ENCODE measurements around the gene HMGB2. TPM values are rescaled to one million over a fixed set of nuclear protein-coding genes. Genes with fewer than 3 reads are reported as not detected.

The HMGB2 gene
- total and polyA plus RNA-seq, 4 experiments from 2014 or later = 110 to 255 (median 156) TPM

- Histone ChIP-seq H3K27ac (ENCODE audit: low read depth, low read length) (peak overlapping the region; percentile 68), H3K36me3 (ENCODE audit: insufficient read depth, low read length) (no peaks in the 10 kb centered on the region), H3K9me3 (ENCODE audit: control insufficient read depth in 1 of 2, low read length in 2 of 2) (no peaks in the 10 kb centered on the region), H3K4me1 (ENCODE audit: insufficient read depth, low read length) (peaks cover 39% of the 10 kb centered on the region), H3K27me3 (ENCODE audit: insufficient read depth, low read length) (no peaks in the 10 kb centered on the region), H3K4me3 (ENCODE audit: low read length in 2 of 2) (peak overlapping the region; percentile 34 to 95)
- Mint-ChIP-seq H3K9me3 (no peaks in the 10 kb centered on the region), H3K4me1 (peaks cover 11 to 38% (median 25%) of the 10 kb centered on the region in 4 donors), H3K4me3 (peak overlapping the region; percentile 93 to 99 (median 95)), H3K27ac (peak overlapping the region; percentile 81 to 95 (median 89)), H3K36me3 (peaks cover 0 to 13% of the 10 kb centered on the region in 2 donors), H3K27me3 (no peaks in the 10 kb centered on the region)
- ChIA-PET POLR2A (ENCODE audit: partially characterized antibody) (interaction anchor here (0.7 to 7.7 kb wide), 8 partner anchors 26 to 912 kb away, joined by 3 to 375 read pairs (median 8); partner anchors contain the start of genes CEP44, FBXO8, GALNT7 and HMGB2), CTCF (ENCODE audit: partially characterized antibody) (interaction anchor here (0.8 to 8.9 kb wide), 7 partner anchors 14 to 70 kb away, joined by 3 to 72 read pairs (median 4); partner anchors contain the start of gene HMGB2)
- DNase-seq = peak; percentile 40 to 62 (median 48)
- intact Hi-C loops (cut with micrococcal nuclease) = loop anchor here (2.0 to 5.0 kb wide), 2 partner anchors 46 to 123 kb away; no protein-coding TSS in a partner anchor
Measured at GRCh38 chr4:173371292-173372192, 37.4 kb upstream of the HMGB2 start.

- H3K27ac Mint-ChIP-seq = peak within 1 kb of the TSS; percentile 81 to 97 (median 96)
- peaks cover 14 to 41% (median 29%) of the 10 kb centered on the region in 4 donors for H3K4me1 Mint-ChIP-seq
- CTCF ChIA-PET (ENCODE audit: partially characterized antibody) = interaction anchor here (2.2 to 8.9 kb wide), 3 partner anchors 38 to 52 kb away, joined by 8 to 72 read pairs (median 26); partner anchors contain the start of gene HMGB2
- no peaks in the 10 kb centered on the region for H3K27me3 Mint-ChIP-seq
- peaks cover 0 to 13% of the 10 kb centered on the region in 2 donors for H3K36me3 Mint-ChIP-seq
- Histone ChIP-seq H3K4me3 (ENCODE audit: low read length in 2 of 2) (peak within 1 kb of the TSS; percentile 93 to 95), H3K9me3 (ENCODE audit: control insufficient read depth in 1 of 2, low read length in 2 of 2) (no peaks in the 10 kb centered on the region), H3K36me3 (ENCODE audit: insufficient read depth, low read length) (no peaks in the 10 kb centered on the region), H3K4me1 (ENCODE audit: insufficient read depth, low read length) (peaks cover 47% of the 10 kb centered on the region), H3K27ac (ENCODE audit: low read depth, low read length) (peak within 1 kb of the TSS; percentile 68), H3K27me3 (ENCODE audit: insufficient read depth, low read length) (no peaks in the 10 kb centered on the region)
- peak within 1 kb of the TSS; percentile 98 to 100 (median 99) for H3K4me3 Mint-ChIP-seq
- intact Hi-C loops (cut with micrococcal nuclease) = loop anchor here (1.0 to 5.0 kb wide), 4 partner anchors 36 to 913 kb away; partner anchors contain the start of genes CEP44, FBXO8 and HMGB2
- peak; percentile 90 to 98 (median 94) for DNase-seq
- no peaks in the 10 kb centered on the region for H3K9me3 Mint-ChIP-seq
- POLR2A ChIA-PET (ENCODE audit: partially characterized antibody) = interaction anchor here (0.5 to 7.7 kb wide), 14 partner anchors 11 to 913 kb away, joined by 3 to 375 read pairs (median 5); partner anchors contain the start of genes CEP44, FBXO8, GALNT7 and HMGB2
Measured at GRCh38 chr4:173370477-173371291, 36.5 kb upstream of the HMGB2 start, which contains the start of gene SAP30. Gene SAP30, plus strand, starts transcription at chr4:173370954. Its CDS starts 229 bp downstream, at chr4:173371183.

GRCh38 chr4:173370130-173370476 lies 35.9 kb upstream of the HMGB2 start:
- intact Hi-C loops (cut with micrococcal nuclease) = loop anchor here (1.0 to 5.0 kb wide), 4 partner anchors 36 to 913 kb away; partner anchors contain the start of genes CEP44, FBXO8 and HMGB2
- ChIA-PET CTCF (ENCODE audit: partially characterized antibody) (interaction anchor here (1.1 to 8.9 kb wide), 6 partner anchors 11 to 193 kb away, joined by 3 to 72 read pairs (median 6); partner anchors contain the start of gene HMGB2), POLR2A (ENCODE audit: partially characterized antibody) (interaction anchor here (0.5 to 7.7 kb wide), 14 partner anchors 11 to 913 kb away, joined by 3 to 375 read pairs (median 5); partner anchors contain the start of genes CEP44, FBXO8, GALNT7 and HMGB2)
- Histone ChIP-seq H3K4me3 (ENCODE audit: low read length in 2 of 2) (peak overlapping the region; percentile 93 to 95), H3K9me3 (ENCODE audit: control insufficient read depth in 1 of 2, low read length in 2 of 2) (no peaks in the 10 kb centered on the region), H3K27me3 (ENCODE audit: insufficient read depth, low read length) (no peaks in the 10 kb centered on the region), H3K4me1 (ENCODE audit: insufficient read depth, low read length) (peaks cover 52% of the 10 kb centered on the region), H3K36me3 (ENCODE audit: insufficient read depth, low read length) (no peaks in the 10 kb centered on the region), H3K27ac (ENCODE audit: low read depth, low read length) (peak overlapping the region; percentile 68)
- Mint-ChIP-seq H3K36me3 (peaks cover 0 to 13% of the 10 kb centered on the region in 2 donors), H3K4me3 (peak overlapping the region; percentile 87 to 100 (median 99)), H3K4me1 (peaks cover 20 to 47% (median 35%) of the 10 kb centered on the region in 4 donors), H3K27ac (peak overlapping the region; percentile 81 to 97 (median 96)), H3K27me3 (no peaks in the 10 kb centered on the region), H3K9me3 (no peaks in the 10 kb centered on the region)
- DNase-seq = peak in 1 of 5 donors; percentile 86

GRCh38 chr4:173367946-173368345 lies 33.8 kb upstream of the HMGB2 start:
- Histone ChIP-seq H3K9me3 (ENCODE audit: control insufficient read depth in 1 of 2, low read length in 2 of 2) (no peaks in the 10 kb centered on the region), H3K4me1 (ENCODE audit: insufficient read depth, low read length) (peaks cover 41% of the 10 kb centered on the region), H3K27ac (ENCODE audit: low read depth, low read length) (no peak overlapping the region), H3K27me3 (ENCODE audit: insufficient read depth, low read length) (no peaks in the 10 kb centered on the region), H3K36me3 (ENCODE audit: insufficient read depth, low read length) (no peaks in the 10 kb centered on the region), H3K4me3 (ENCODE audit: low read length in 2 of 2) (no peak overlapping the region)
- no peaks in the 10 kb centered on the region for H3K27me3 Mint-ChIP-seq
- H3K9me3 Mint-ChIP-seq = no peaks in the 10 kb centered on the region
- no peak for DNase-seq
- CTCF ChIA-PET (ENCODE audit: partially characterized antibody) = interaction anchor here (8.9 kb wide), 1 partner anchor 35 kb away, joined by 72 read pairs; the partner anchor contains the start of gene HMGB2
- POLR2A ChIA-PET (ENCODE audit: partially characterized antibody) = interaction anchor here (0.7 to 7.7 kb wide), 2 partner anchors 32 to 36 kb away, joined by 3 to 375 read pairs; partner anchors contain the start of gene HMGB2
- peaks cover 16 to 44% (median 30%) of the 10 kb centered on the region in 4 donors for H3K4me1 Mint-ChIP-seq
- peak overlapping the region in 2 of 7 donors; percentile 31 to 42 for H3K27ac Mint-ChIP-seq
- H3K36me3 Mint-ChIP-seq = peaks cover 0 to 13% of the 10 kb centered on the region in 2 donors
- H3K4me3 Mint-ChIP-seq = peak overlapping the region in 2 of 8 donors; percentile 8 to 27
- intact Hi-C loops (cut with micrococcal nuclease) = no loop called here

- POLR2A ChIA-PET (ENCODE audit: partially characterized antibody) = interaction anchor here (0.7 to 7.7 kb wide), 2 partner anchors 32 to 35 kb away, joined by 3 to 375 read pairs; partner anchors contain the start of gene HMGB2
- peaks cover 0 to 13% of the 10 kb centered on the region in 2 donors for H3K36me3 Mint-ChIP-seq
- Histone ChIP-seq H3K27ac (ENCODE audit: low read depth, low read length) (no peak overlapping the region), H3K4me1 (ENCODE audit: insufficient read depth, low read length) (peaks cover 40% of the 10 kb centered on the region), H3K36me3 (ENCODE audit: insufficient read depth, low read length) (no peaks in the 10 kb centered on the region), H3K4me3 (ENCODE audit: low read length in 2 of 2) (no peak overlapping the region), H3K9me3 (ENCODE audit: control insufficient read depth in 1 of 2, low read length in 2 of 2) (no peaks in the 10 kb centered on the region), H3K27me3 (ENCODE audit: insufficient read depth, low read length) (no peaks in the 10 kb centered on the region)
- H3K4me3 Mint-ChIP-seq = peak overlapping the region in 2 of 8 donors; percentile 40 to 63
- H3K27ac Mint-ChIP-seq = peak overlapping the region in 5 of 7 donors; percentile 11 to 73 (median 43)
- intact Hi-C loops (cut with micrococcal nuclease) = no loop called here
- peaks cover 16 to 38% (median 27%) of the 10 kb centered on the region in 4 donors for H3K4me1 Mint-ChIP-seq
- CTCF ChIA-PET (ENCODE audit: partially characterized antibody) = interaction anchor here (8.9 kb wide), 1 partner anchor 35 kb away, joined by 72 read pairs; the partner anchor contains the start of gene HMGB2
- H3K27me3 Mint-ChIP-seq = no peaks in the 10 kb centered on the region
- no peaks in the 10 kb centered on the region for H3K9me3 Mint-ChIP-seq
- DNase-seq = no peak
Measured at GRCh38 chr4:173367285-173367684, 33.1 kb upstream of the HMGB2 start.

GRCh38 chr4:173365359-173365996 lies 31.3 kb upstream of the HMGB2 start:
- Mint-ChIP-seq H3K9me3 (no peaks in the 10 kb centered on the region), H3K4me3 (peak overlapping the region in 2 of 8 donors; percentile 51 to 53), H3K4me1 (peaks cover 16 to 32% (median 24%) of the 10 kb centered on the region in 4 donors), H3K36me3 (peaks cover 0 to 4% of the 10 kb centered on the region in 2 donors), H3K27me3 (no peaks in the 10 kb centered on the region), H3K27ac (peak overlapping the region in 5 of 7 donors; percentile 33 to 84 (median 70))
- no peaks in the 10 kb centered on the region for H3K36me3 ChIP-seq (ENCODE audit: insufficient read depth, low read length)
- H3K27ac ChIP-seq (ENCODE audit: low read depth, low read length) = no peak overlapping the region
- ChIA-PET POLR2A (ENCODE audit: partially characterized antibody) (interaction anchor here (1.9 kb wide), 1 partner anchor 32 kb away, joined by 14 read pairs; the partner anchor contains the start of gene HMGB2), CTCF (ENCODE audit: partially characterized antibody) (no interaction called here)
- DNase-seq = no peak
- no peaks in the 10 kb centered on the region for H3K9me3 ChIP-seq (ENCODE audit: control insufficient read depth in 1 of 2, low read length in 2 of 2)
- H3K4me3 ChIP-seq (ENCODE audit: low read length in 2 of 2) = no peak overlapping the region
- intact Hi-C loops (cut with micrococcal nuclease) = no loop called here
- peaks cover 35% of the 10 kb centered on the region for H3K4me1 ChIP-seq (ENCODE audit: insufficient read depth, low read length)
- H3K27me3 ChIP-seq (ENCODE audit: insufficient read depth, low read length) = no peaks in the 10 kb centered on the region
